HG03064 (cell line): ENCODE results near the gene TMEM234.

Source experiments
- ATAC-seq: cut with Tn5 transposase; IDR thresholded peaks from one replicate; pipeline ENCODE4 v1.9.1; 2021; ENCODE audit warnings: low read depth; ENCODE audit not compliant: unreplicated experiment

Gene TMEM234

GRCh38 chr1:32180186-32181060 is 41.7 kb downstream of the TMEM234 start:
- ATAC-seq = no peak

GRCh38 chr1:32179443-32180185 is 42.5 kb downstream of the TMEM234 start, which contains the start of gene TXLNA:
Gene TXLNA, plus strand, starts transcription at chr1:32179675. Its CDS starts 671 bp downstream, at chr1:32180346.
- ATAC-seq = peak; percentile 77

- peak; percentile 4 for ATAC-seq
These were observed 43.0 kb downstream of the TMEM234 start for GRCh38 chr1:32179193-32179442.

GRCh38 chr1:32178380-32179192 is 43.6 kb downstream of the TMEM234 start:
- no peak for ATAC-seq

GRCh38 chr1:32172621-32173245 is 49.4 kb downstream of the TMEM234 start:
- no peak for ATAC-seq

GRCh38 chr1:32170991-32171390 is 51.2 kb downstream of the TMEM234 start:
- ATAC-seq = no peak
